HG02588 (cell line): ENCODE results near the gene GAB2.
A peak's percentile ranks its signal among the peaks of the same experiment; 100 is the strongest.

ENCODE experiments used
- ATAC-seq: cut with Tn5 transposase; IDR thresholded peaks from one replicate; pipeline ENCODE4 v1.9.1; 2021; ENCODE audit warnings: mild to moderate bottlenecking, moderate library complexity; ENCODE audit not compliant: unreplicated experiment

The GAB2 gene

DNA sequence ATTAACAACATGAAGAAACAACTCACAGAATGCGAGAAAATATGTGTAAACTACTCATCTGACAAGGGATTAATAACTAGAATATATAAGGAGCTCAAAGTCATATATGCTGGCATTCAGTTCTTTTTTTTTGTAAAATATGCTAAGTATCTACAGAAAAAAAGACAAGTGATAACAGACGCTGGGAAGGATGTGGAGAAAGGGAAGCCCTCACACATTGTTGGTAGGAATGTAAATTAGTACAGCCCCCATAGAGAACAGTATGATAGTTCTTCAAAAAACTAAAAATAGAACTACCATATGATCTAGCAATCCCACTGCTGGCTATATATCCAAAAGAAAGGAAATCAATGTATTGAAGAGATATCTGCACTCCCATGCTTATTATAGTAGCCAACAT, 13.8 kb downstream of the GAB2 start:
- ATAC-seq: no peak

DNA sequence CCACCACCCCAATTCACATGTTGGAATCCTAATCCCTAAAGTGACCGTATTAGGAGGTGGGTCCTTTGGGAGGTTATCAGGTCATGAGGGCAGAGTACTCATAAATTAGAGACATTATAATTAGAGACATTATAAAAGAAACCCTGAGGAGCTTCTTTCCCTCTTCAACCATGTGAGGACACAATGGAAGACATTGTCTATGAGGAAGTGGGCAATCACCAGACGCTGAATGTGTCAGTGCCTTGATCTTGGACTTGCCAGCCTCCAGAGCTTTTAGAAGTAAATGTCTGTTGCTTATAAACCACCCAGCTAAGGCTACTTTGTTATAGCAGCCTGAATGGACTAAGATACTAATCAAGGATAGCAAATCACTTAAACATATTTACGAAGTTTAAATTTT, 14.8 kb downstream of the GAB2 start:
- no peak for ATAC-seq

DNA sequence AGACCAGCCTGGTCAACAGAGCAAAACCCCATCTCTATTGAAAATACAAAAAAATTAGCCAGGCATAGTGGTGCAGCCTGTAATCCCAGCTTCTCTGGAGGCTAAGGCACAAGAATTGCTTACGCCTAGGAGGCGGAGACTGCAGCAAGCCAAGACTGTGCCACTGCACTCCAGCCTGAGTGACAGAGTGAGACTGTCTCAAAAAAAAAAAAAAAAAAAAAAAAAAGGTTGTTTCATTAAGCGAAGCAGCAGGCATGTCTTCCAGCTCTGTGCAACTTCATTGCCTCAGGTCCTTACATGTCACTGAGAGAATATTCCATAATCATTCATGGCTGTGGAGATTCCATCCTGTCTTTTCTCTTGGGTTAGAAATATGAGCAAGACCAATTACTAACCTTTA, 16.9 kb downstream of the GAB2 start:
- ATAC-seq: no peak

DNA sequence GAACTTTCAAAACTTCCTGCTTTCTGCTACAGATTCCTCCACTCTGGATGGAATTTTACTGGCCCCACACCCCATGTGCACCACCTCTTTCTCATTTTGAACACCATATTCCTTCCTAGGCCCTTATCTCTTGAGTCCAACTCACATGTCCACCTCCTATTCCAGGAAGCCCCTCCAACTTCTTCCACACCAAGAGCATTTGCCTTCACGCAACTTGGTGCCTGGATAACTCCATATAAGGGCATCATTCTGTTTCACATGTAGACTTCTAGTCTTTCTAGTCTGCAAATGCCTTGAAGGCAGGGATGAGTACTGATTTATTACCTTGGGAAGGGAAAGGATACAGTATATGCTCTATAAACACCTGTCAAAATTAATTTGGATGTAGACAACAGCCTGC, 17.5 kb downstream of the GAB2 start:
- no peak for ATAC-seq

DNA sequence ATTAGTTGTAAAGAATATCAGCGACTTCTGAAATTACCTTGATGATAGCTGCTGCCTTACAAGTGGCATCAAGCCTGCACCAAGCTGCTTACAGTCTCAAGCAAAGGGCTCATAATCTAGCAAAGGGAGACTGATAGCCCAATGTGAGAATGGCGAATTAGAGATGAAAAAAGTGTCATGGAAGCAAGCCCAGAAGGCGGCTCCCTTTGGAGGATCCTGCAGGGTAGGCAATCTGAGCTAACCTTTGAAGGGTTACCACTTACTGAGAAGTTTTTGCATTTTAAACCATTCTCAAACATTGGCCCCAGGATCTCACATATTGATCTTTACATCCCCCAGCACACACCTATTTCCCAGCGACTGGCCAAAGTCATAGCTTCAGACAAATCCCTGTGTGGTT, 18.5 kb downstream of the GAB2 start:
- ATAC-seq: no peak

DNA sequence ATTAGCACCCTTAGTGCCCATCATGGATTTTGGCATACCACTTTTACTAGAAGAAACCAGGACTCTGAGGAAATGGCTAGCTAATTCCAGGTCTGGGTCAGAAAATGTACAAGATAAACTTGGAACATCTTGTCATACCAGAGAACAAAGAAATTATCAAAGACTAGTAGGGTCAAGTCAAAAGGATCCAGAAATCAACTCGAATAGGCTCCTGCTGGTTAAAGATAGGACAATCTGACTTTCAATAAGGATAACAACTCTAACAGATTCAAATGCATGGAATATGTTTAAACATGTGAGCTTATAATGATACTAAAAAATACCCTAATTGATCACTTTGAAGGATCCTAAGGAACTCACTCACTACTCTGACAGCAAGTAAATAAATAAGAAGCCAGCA, 18.9 kb downstream of the GAB2 start:
- ATAC-seq: no peak

DNA sequence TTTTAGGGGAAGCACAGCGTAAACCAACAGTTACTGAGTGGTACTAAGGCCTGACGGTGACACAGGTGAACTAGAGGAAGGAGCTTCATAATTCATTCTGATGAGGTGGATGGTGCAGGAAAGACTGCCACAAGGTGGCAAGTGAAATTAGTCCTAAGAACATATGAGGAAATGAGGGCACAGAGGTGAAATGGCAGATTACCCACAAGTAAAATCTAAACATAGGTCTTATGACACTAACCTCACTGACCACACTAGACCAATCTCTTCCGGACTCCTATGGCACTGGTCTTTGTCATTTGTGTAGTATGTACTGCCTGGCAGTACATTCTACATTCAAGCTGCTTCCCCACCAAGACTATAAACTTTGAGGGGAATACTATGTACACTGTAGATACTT, 20.2 kb downstream of the GAB2 start:
- ATAC-seq: peak; percentile 82

DNA sequence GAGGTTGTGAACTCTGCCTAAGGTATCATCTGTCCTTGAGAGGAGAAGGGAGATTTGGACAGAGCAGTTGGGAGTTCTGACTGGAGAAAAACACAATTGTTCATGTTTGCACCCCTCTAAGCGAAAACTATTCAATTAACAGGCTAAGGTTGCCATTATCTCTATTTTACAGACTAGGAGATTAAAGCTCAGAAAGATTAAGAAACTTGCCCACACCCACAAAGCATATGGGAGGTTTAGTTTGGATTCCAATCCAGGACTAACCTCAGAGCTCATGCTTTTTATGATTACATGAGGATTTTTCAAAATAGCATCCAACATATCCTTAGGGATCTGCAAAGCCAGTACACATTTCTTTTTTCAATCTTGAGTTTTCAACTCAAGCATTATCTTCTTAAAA, 22.0 kb downstream of the GAB2 start:
- no peak for ATAC-seq

DNA sequence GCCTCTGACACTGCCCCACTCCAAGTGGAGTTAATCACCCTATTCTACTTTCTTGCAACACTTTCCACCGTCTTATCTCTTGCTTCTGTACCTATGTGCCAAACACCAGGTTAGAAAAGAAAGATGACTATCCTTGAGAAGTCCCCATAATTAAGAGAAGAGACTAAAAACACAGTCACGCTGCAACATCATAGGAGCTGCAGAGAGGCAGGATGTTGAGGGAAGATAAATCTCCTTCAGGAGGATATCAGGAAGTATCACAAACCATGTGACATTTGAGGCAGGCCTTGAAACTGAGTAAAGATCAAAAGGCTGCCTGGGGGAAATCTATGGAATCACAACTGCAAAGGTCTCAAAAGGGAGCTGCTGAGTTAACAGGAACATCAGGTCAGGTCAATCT, 24.8 kb downstream of the GAB2 start:
- ATAC-seq: no peak

DNA sequence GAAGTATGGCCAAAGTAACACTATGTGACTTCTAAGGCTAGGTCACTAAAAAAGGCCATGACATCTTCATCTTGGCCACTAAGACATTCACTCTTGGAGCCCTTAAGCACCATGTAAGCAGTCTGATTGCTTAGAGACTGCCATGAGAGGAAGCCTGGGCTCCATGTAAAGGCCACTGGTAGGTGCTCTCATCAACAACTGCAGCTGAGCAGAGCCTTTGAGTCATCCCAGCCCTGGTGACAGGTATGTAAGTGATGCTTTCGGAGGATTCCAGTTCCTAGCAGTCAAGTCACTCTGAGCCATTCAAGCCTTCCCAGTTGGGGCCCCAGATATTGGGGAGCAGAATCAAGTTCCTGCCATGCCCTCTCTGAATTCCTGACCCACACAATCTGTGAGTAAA, 26.2 kb downstream of the GAB2 start:
- no peak for ATAC-seq

DNA sequence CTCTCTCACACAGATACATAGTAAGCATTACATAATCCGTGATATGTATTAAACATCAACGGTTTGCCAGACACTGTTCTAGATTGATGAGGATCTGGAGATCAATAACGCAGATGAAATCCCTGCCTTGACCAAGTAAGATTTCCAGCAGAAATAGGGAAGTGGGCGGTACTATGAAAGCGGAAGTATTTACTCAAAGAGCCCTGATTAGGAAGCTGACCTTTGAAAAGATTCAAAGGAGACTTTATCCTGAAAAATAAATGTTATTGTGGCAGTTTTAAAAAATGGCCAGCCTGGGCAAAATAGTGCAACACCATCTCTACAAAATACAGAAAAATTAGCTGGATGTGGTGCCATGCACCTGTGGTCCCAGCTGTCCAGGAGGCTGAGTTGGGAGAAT, 26.8 kb downstream of the GAB2 start:
- no peak for ATAC-seq

DNA sequence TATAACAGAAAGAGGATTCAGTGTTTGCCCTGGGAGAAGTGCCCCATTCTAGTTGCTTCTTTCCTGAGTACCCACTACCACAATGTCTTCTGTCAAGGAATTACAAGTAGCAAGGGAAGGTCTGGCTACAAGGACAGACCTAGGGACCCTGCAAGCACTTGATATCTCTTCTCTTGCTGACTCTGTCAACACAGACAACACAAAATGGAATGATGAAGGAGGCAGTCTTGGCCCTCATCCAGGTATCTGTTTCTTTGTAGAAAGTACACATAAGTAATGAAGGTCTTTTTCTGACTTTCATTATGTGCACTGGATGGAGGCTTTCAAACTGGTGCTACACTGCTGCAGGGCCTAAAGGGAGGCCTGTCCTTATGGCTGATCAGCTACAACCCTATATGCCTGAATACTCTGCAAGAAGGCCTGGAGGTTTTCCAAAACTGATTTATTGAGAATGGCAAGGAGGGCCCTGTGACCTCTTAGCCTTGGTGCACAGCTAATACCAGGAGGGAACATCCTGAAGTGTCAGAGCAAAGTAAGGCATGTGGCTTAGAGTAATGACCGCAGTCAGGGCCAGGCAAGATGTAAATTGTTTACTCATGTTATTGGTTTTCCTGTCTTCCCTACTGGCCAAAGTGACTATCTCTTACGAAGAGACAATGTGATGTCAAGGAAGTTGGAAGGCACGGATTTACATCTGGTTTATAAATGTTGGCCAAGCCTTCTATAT, 31.2 kb downstream of the GAB2 start:
- ATAC-seq: no peak

DNA sequence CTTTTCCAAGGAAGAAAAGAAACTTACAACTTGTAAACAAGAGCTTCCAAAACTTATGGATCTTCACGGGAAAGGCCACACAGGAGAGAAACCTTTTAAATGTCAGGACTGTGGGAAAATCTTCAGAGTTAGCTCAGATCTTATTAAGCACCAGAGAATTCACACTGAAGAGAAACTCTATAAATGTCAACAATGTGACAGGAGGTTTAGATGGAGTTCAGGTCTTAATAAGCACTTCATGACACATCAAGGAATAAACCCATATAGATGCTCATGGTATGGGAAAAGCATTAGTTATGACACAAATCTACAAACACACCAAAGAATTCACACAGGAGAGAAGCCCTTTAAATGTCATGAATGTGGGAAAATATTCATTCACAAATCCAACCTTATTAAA, 32.4 kb downstream of the GAB2 start:
- no peak for ATAC-seq

DNA sequence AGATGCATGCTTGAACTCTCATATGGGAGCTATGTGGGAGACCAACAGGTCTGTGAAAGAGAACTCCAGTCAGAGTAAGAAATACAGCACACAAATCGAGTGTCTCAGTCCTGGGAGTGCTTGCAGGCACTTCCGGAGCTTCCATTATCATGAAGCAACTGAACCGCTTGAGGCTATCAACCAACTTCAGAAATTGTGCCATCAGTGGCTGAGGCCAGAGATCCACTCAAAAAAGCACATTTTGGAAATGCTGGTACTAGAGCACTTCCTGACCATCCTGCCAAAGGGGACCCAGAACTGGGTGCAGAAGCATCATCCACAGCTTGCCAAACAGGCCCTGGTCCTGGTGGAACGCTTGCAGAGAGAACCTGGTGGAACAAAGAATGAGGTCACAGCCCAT, 33.4 kb downstream of the GAB2 start:
- no peak for ATAC-seq

DNA sequence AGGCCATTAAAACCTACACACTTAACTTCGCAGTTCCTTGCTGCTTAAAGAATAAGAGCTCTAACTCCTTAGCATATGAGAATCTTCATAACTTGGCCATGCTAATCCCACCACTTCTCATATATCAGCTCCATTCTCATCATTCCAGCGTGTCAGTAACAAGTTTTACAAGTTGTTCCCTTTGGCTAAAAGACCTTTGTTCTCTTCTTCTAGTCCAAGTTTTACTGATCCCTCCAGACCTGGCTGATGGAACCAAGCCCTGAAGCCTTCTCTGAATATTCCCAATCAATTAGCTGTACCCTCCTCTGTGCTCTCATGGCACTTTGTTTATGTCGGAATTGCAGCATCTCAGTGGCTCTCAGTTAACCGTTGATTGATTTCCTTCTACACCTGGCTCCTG, 35.8 kb downstream of the GAB2 start:
- ATAC-seq: no peak

DNA sequence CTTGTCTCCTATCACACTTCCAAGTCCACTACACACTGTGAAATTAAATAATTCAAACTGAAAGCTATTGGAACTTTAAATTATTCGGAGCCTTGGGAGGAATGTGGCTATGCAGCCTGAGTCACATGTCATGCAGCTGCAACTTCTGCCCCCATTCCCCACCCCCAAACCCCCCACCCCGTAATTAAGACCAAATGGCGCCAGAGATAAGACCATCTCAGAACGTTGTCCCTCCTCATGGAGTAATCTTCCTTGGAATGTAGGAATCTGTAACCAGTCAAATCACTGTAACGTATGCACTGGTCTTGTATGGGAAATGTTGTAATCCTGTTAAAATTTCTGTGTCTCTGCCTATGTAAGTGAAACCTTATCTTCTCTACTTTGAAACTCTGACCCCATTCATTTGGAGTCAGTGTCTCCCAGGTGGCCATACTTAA, 37.0 kb downstream of the GAB2 start:
- ATAC-seq: no peak

DNA sequence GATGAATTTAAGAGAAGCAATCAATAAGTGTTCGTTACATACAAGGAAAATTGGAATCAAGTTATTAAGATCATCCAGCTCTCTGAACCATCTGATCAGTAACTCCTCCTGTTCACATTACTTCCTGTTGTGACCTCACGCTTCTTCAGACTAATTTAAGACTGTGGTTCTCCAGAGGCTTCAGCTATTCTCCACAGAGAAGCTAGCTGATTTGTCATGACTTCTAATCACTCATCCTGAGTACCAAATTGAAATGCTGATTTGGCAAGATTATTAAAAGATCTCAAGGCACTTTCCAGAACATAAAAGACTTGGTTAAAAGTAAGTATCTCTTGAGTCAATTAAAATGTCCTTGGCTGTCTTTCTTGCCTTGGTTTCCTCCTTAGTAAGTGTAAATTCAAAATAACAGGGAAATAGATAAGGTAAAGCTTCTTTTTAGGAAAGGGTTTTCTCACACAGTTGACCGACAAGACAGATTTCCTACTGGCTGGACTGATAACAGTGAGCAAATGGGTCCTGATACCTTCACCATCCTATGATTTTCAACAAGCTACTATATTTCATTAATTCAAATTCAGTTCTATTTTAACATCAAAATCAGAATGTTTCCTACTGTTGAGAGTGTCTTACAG, 38.5 kb downstream of the GAB2 start:
- no peak for ATAC-seq

DNA sequence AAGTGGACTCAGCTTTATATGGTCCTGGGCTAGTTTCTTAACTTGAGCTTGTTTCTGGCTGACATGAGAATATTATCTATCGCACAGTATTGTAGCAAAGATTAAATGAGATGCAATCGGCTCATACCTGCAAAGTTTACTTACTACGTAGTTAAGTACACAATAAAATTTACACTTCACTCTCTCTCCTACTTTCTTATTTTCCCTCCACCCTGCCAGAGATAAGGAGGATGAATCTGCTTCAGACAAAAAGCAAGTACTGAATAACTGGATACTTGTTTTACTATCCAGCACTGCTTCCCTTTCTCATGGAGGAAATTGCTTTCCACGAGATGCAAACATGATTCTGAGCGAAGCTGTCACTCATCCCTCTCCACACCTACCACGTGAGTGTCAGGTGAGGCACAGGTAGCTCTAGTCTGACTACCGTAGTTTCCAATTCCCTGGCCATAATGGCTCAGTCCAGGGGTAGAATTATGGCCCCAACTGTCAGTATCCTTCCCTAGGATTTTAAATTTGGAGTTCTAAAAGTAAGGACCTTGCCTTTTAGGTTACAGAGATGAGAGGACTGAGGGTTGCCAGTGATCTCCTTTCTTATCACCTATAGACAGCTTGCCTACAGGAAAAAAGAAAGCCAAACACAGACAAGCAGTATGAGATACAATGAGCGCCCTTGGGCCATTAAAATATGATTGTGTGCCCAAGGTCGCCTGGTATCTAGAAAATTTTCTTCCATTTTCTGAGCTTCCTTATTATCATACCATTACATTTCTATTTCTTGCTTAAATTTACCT, 39.8 kb downstream of the GAB2 start:
- no peak for ATAC-seq

DNA sequence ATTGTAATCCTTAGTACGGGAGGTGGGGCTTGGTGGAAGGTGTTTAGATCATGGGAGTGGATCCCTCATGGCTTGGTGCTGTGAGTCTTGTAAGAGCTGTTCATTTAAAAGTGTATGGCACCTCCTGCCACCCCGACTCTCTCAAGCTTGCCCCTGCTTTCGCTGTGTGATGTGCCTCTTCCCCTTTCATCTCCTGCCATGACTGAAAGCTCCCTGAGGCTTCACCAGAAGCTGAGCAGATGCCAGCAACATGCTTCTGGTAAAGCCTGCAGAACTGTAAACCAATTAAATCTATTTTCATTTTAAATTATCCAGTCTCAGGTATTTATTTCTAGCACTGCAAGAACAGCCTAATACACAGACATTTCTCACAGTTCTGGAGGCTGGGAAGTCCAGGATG, 40.8 kb downstream of the GAB2 start:
- no peak for ATAC-seq

DNA sequence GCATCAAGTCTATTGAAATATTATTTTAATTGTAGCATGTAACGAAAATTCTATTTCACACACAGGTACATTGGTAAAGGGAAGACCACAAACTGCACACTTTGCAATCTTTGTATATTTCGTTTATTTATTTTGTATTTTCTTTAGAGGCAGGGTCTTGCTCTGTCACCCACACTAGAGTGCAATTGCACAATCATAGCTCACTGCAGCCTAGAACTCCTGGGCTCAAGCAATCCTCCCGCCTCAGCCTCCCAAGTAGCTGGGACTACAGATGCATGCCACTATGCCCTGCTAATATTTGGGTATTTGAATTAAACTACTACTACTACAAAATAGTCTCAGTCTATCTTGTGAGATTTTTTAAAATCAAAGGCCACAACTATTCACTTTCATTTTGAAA, 42.7 kb downstream of the GAB2 start:
- no peak for ATAC-seq

DNA sequence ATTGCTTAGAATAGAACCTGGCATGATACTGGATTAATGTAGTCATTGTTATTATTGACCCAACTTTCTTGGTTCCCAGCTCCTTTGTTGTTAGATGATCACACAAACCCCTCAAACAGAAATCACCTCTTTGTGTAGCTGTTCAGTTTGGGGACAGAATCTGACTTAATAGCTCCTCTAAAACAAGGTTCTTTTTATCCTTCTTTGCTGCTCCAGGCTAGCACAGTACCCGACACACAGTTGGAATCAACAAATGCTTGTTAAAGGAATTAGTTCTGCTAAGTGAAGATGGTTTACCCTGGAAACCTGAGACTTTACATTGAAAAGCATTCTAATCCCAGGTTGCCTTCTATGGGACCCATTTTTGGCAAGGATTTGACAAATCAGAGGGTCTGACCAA, 43.9 kb downstream of the GAB2 start:
- no peak for ATAC-seq

DNA sequence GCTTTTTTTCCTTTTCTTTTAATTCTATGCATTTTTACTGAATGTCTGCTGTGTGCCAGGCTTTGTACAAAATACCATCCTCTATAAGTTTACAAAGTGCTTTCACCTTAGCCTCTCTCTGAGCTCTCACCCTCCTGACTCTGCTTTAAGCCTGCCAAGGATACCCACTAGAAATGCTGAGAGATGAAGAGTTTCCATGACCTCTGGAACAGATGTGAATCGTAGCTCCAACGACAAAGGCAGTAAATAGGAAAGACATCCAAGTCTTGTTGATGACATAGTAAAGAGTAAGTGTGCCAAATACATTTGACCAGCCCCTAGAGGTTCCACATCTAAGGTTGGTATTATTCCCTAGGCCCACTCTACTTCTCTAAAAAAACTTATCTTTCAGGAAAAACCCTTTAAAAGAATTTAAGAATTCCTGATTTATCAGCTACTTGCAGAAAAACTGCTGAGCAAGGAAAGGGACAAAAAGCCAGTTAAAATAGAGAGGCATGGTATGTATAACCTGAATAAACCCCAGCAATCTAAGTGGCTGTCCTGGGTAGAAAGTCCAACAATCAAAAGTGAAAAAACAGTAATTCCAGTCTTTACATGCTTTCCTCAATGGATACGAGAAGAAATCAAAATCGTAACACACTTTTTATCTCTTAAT, 45.4 kb downstream of the GAB2 start:
- no peak for ATAC-seq
